SK-N-SH treated with all-trans-retinoic acid at 6 μM for 48 hours (cell line): ENCODE measurements around the gene EEA1.

ENCODE experiments used
- ATAC-seq: fragments of 200-7000 bp; cut with Tn5 transposase; 3 replicates; pipeline ENCODE4 v1.9.1; 2020; ENCODE audit warnings: mild to moderate bottlenecking, moderate library complexity
- ARNTL ChIP-seq: fragments of 450-650 bp; formaldehyde crosslinking; IDR thresholded peaks from 2 replicates; pipeline ENCODE4 v1.5.0; 2020; ENCODE audit warnings: low read depth, mild to moderate bottlenecking, moderate library complexity, borderline replicate concordance
- BACH2 ChIP-seq: fragments of 250-450 bp; sonication (Bioruptor Pico); IDR thresholded peaks from 2 replicates; pipeline ENCODE4 v1.9.0; 2021; ENCODE audit warnings: mild to moderate bottlenecking, borderline replicate concordance
- CREB5 ChIP-seq: fragments of 250-450 bp; sonication (Bioruptor Pico); IDR thresholded peaks from 2 replicates; pipeline ENCODE4 v1.5.1; 2020; ENCODE audit warnings: low read depth, mild to moderate bottlenecking, moderate library complexity
- CSDC2 ChIP-seq: fragments of 250-450 bp; sonication (Bioruptor Pico); IDR thresholded peaks from 2 replicates; pipeline ENCODE4 v1.5.0; 2020; ENCODE audit warnings: mild to moderate bottlenecking, moderate library complexity
- ESRRG ChIP-seq: fragments of 250-450 bp; sonication (Bioruptor Pico); IDR thresholded peaks from 2 replicates; pipeline ENCODE4 v1.6.1; 2021; ENCODE audit warnings: mild to moderate bottlenecking
- GLIS3 ChIP-seq: fragments of 250-450 bp; sonication (Bioruptor Pico); IDR thresholded peaks from 2 replicates; pipeline ENCODE4 v1.5.0; 2020; ENCODE audit warnings: mild to moderate bottlenecking, moderate library complexity
- ISL1 ChIP-seq: fragments of 250-450 bp; sonication (Bioruptor Pico); IDR thresholded peaks from 2 replicates; pipeline ENCODE4 v2.1.2; 2022; ENCODE audit warnings: mild to moderate bottlenecking, moderate library complexity
- OSR1 ChIP-seq: fragments of 250-450 bp; sonication (Bioruptor Pico); IDR thresholded peaks from 2 replicates; pipeline ENCODE4 v1.8.0; 2022; ENCODE audit warnings: moderate library complexity, mild to moderate bottlenecking, inconsistent platforms
- PATZ1 ChIP-seq: fragments of 250-450 bp; sonication (Bioruptor Pico); IDR thresholded peaks from 2 replicates; pipeline ENCODE4 v1.8.0; 2020; ENCODE audit warnings: mild to moderate bottlenecking, moderate library complexity, borderline replicate concordance
- POU6F1 ChIP-seq: fragments of 250-450 bp; sonication (Bioruptor Pico); IDR thresholded peaks from 2 replicates; pipeline ENCODE4 v1.8.0; 2021; ENCODE audit warnings: low read depth, mild to moderate bottlenecking, moderate library complexity, borderline replicate concordance
- PPARA ChIP-seq: fragments of 250-450 bp; sonication (Bioruptor Pico); IDR thresholded peaks from 2 replicates; pipeline ENCODE4 v1.5.0; 2020; ENCODE audit warnings: mild to moderate bottlenecking, borderline replicate concordance
- RARB ChIP-seq: fragments of 250-450 bp; sonication (Bioruptor Pico); IDR thresholded peaks from 2 replicates; pipeline ENCODE4 v1.8.0; 2021; ENCODE audit warnings: mild to moderate bottlenecking, moderate library complexity
- SNAI2 ChIP-seq: fragments of 250-450 bp; sonication (Bioruptor Pico); IDR thresholded peaks from 2 replicates; pipeline ENCODE4 v1.5.0; 2020; ENCODE audit warnings: mild to moderate bottlenecking, moderate library complexity
- TCF4 ChIP-seq: fragments of 250-450 bp; sonication (Bioruptor Pico); IDR thresholded peaks from 2 replicates; pipeline ENCODE4 v1.8.0; 2021; ENCODE audit warnings: mild to moderate bottlenecking, moderate library complexity, borderline replicate concordance
- TOX ChIP-seq: fragments of 250-450 bp; sonication (Bioruptor Pico); IDR thresholded peaks from 2 replicates; pipeline ENCODE4 v1.8.0; 2021; ENCODE audit warnings: mild to moderate bottlenecking, moderate library complexity, borderline replicate concordance
- ZC3H10 ChIP-seq: fragments of 250-450 bp; sonication (Bioruptor Pico); IDR thresholded peaks from 2 replicates; pipeline ENCODE4 v1.5.1; 2021; ENCODE audit warnings: mild to moderate bottlenecking, moderate library complexity
- ZFP30 ChIP-seq: fragments of 450-650 bp; formaldehyde crosslinking; IDR thresholded peaks from 2 replicates; pipeline ENCODE4 v1.5.0; 2022; ENCODE audit warnings: mild to moderate bottlenecking, moderate library complexity
- ZNF565 ChIP-seq: fragments of 450-650 bp; formaldehyde crosslinking; conservative IDR thresholded peaks from 2 replicates; pipeline ENCODE4 v1.5.0; 2020; ENCODE audit warnings: low read depth, mild to moderate bottlenecking, moderate library complexity
- ZNF70 ChIP-seq: fragments of 450-650 bp; formaldehyde crosslinking; IDR thresholded peaks from 2 replicates; pipeline ENCODE4 v1.5.0; 2020; ENCODE audit warnings: mild to moderate bottlenecking, moderate library complexity
- ZNF8 ChIP-seq: fragments of 450-650 bp; formaldehyde crosslinking; IDR thresholded peaks from 2 replicates; pipeline ENCODE4 v1.5.0; 2020; ENCODE audit warnings: mild to moderate bottlenecking, moderate library complexity
- TF ChIP-seq, protein P1 (sequence below): fragments of 250-450 bp; sonication (Bioruptor Pico); IDR thresholded peaks from 2 replicates; pipeline ENCODE4 v1.5.0; 2020; ENCODE audit warnings: mild to moderate bottlenecking, moderate library complexity

The EEA1 gene

GRCh38 chr12:92939116-92939515 lies 10.0 kb upstream of the EEA1 start:
- TF ChIP-seq CSDC2 (CRISPR knock-in tag) (no peak), ZNF8 (CRISPR knock-in tag) (no peak), TCF4 (no peak), ZNF565 (CRISPR knock-in tag) (no peak), ARNTL (CRISPR knock-in tag) (no peak), SNAI2 (no peak), GLIS3 (CRISPR knock-in tag) (no peak), ISL1 (CRISPR knock-in tag) (no peak), PPARA (CRISPR knock-in tag) (no peak), ZC3H10 (CRISPR knock-in tag) (no peak), CREB5 (CRISPR knock-in tag) (no peak), PATZ1 (CRISPR knock-in tag) (no peak), POU6F1 (CRISPR knock-in tag) (no peak), RARB (CRISPR knock-in tag) (no peak)
- TF ChIP-seq, protein P1, sequence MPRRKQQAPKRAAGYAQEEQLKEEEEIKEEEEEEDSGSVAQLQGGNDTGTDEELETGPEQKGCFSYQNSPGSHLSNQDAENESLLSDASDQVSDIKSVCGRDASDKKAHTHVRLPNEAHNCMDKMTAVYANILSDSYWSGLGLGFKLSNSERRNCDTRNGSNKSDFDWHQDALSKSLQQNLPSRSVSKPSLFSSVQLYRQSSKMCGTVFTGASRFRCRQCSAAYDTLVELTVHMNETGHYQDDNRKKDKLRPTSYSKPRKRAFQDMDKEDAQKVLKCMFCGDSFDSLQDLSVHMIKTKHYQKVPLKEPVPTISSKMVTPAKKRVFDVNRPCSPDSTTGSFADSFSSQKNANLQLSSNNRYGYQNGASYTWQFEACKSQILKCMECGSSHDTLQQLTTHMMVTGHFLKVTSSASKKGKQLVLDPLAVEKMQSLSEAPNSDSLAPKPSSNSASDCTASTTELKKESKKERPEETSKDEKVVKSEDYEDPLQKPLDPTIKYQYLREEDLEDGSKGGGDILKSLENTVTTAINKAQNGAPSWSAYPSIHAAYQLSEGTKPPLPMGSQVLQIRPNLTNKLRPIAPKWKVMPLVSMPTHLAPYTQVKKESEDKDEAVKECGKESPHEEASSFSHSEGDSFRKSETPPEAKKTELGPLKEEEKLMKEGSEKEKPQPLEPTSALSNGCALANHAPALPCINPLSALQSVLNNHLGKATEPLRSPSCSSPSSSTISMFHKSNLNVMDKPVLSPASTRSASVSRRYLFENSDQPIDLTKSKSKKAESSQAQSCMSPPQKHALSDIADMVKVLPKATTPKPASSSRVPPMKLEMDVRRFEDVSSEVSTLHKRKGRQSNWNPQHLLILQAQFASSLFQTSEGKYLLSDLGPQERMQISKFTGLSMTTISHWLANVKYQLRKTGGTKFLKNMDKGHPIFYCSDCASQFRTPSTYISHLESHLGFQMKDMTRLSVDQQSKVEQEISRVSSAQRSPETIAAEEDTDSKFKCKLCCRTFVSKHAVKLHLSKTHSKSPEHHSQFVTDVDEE (CRISPR knock-in tag) = no peak
- no peak for ATAC-seq

DNA sequence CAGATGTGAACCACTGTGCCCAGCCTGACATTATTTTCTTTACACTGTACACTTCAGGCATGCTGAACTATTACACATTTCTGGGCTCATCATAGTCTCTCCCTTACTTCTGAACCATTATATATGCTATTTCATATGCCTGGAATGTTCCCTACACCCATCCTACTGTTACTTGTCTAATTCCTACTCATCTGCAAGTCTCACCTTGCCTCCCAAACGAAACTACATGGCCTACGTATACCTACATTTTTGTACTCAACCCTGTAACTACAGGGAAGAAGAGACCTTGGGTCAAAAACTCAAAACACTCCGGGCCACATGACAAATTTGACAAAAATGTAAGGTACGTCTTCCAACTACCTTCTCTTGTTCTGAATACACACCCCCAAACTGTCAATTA lies 9.5 kb upstream of the EEA1 start:
- no peak for ATAC-seq

More for the DNA sequence above, 9.5 kb upstream of the EEA1 start:
- TF ChIP-seq ZNF8 (CRISPR knock-in tag) (no peak), ZC3H10 (CRISPR knock-in tag) (no peak), RARB (CRISPR knock-in tag) (no peak), CSDC2 (CRISPR knock-in tag) (no peak), OSR1 (CRISPR knock-in tag) (no peak), ZNF70 (no peak), ZNF565 (CRISPR knock-in tag) (no peak), CREB5 (CRISPR knock-in tag) (no peak), GLIS3 (CRISPR knock-in tag) (no peak), POU6F1 (CRISPR knock-in tag) (no peak), ZFP30 (no peak), TOX (CRISPR knock-in tag) (no peak), PPARA (CRISPR knock-in tag) (no peak), ESRRG (no peak), SNAI2 (no peak), ARNTL (CRISPR knock-in tag) (no peak), PATZ1 (CRISPR knock-in tag) (no peak), BACH2 (no peak)
- TF ChIP-seq, protein P1 (CRISPR knock-in tag) = no peak
